ENCODE results near the gene TMED9. TPM values are rescaled to one million over a fixed set of nuclear protein-coding genes. Genes with fewer than 3 reads are reported as not detected.
A peak's percentile ranks its signal among the peaks of the same experiment; 100 is the strongest.
"Not testable (repeated sequence)": the region's sequence is repeated elsewhere in the genome, so short reads cannot be mapped to it uniquely, and the experiment has no call there.

TMED9 gene
- total and polyA plus RNA-seq, 2 donors (not counting 3 experiments of a cell fraction or from before 2014, with no cell fraction given): 291 to 331 TPM

DNA sequence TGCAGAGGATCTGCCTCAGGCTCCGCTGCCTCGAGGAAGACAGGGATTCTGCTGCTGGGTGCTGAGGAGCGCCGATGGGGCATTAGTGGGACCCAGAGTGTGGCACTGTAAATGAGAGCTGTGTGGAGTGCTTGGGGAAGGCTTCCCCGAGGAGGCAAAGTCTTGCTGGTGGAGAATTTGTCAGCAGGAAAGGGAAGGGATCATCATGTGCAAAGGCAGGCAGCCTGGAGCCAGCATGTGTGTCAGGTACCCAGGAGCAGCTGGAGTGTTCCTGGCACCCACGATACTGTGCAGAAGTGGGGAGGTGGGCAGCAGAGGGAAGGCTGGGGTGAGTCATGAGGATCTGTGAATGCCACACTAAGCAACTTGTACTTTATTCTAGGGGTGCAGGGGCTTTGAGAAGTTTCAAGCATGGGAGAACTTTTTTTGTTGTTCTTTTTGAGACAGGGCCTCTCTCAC lies 20.2 kb downstream of the TMED9 start:
- Histone ChIP-seq H3K9ac (replicated peaks; ENCODE audit: extremely low read depth, insufficient read depth, low read length) (no peak overlapping the region), H3K9me3 (replicated peaks; ENCODE audit: control insufficient read depth, insufficient read depth, low read length) (no peaks in the 10 kb centered on the region), H3K4me2 (ENCODE audit: insufficient read depth, low read length) (no peak overlapping the region), H3K9me1 (replicated peaks; ENCODE audit: control insufficient read depth, extremely low read depth, insufficient read depth, low read length) (no peaks in the 10 kb centered on the region), H4K20me1 (replicated peaks; ENCODE audit: control insufficient read depth, extremely low read depth, insufficient read depth, low read length) (no peaks in the 10 kb centered on the region), H3K4me3 (replicated peaks in 1 of 3; ENCODE audit: insufficient read depth in 1 of 3, low read depth in 1 of 3, low read length in 3 of 3) (no peak overlapping the region), H3K4me1 (ENCODE audit: control insufficient read depth, extremely low read depth, insufficient read depth, low read length) (no peaks in the 10 kb centered on the region), H3K36me3 (ENCODE audit: control insufficient read depth in 2 of 2, extremely low read depth in 1 of 2, insufficient read depth in 2 of 2, low read length in 2 of 2) (peaks cover 0 to 6% of the 10 kb centered on the region in 2 experiments), H3K27me3 (ENCODE audit: control insufficient read depth in 2 of 2, insufficient read depth in 2 of 2, low read length in 2 of 2) (no peaks in the 10 kb centered on the region), H2AFZ (ENCODE audit: low read depth, low read length) (no peak overlapping the region), H3K79me2 (ENCODE audit: control insufficient read depth, insufficient read depth, low read length) (no peaks in the 10 kb centered on the region), H3K27ac (ENCODE audit: insufficient read depth, low read depth, low read length) (no peak overlapping the region)
- dilution Hi-C loops (cut with MboI; ENCODE audit: extremely low pct_ligation_motif_present, low sequenced_read_pairs) (no loop called here), intact Hi-C loops (cut with micrococcal nuclease) (no loop called here)
- BruUV-seq (replicated peaks): no TSS peak
- DNase-seq (ENCODE audit: low read depth, low spot score): no peak
- CTCF ChIA-PET: interaction anchor here (1.5 kb wide), 1 partner anchor 51 kb away, joined by 4 read pairs; no protein-coding TSS in a partner anchor
- POLR2A ChIA-PET: no interaction called here
- TF ChIP-seq FOS (IDR thresholded peaks at IDR 0.05; ENCODE audit: borderline replicate concordance, insufficient read depth, low read length) (no peak), POLR2AphosphoS5 (IDR thresholded peaks at IDR 0.05; ENCODE audit: insufficient read depth, low read depth, low read length) (peak; percentile 17)
- FAIRE-seq: no peak

DNA sequence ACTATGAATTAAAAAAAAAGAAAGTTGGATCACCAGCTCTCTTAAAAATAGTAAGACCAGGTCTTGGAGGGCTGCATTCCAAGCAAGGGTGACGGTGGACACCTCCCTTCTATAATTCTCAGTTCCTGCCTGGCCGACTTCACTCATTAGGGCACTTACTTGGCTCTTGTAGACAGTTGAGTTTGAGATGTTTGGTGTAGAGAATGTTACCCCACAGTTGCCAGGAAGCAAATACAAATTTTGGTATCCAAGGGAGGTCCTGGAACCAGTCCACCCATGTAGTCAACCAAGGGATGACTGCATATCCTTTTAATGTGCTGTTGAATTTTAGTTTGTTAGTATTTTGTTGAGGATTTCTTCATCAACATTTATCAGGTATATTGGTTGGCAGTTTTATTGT lies 28.6 kb downstream of the TMED9 start:
- Histone ChIP-seq H3K36me3 (ENCODE audit: control insufficient read depth in 2 of 2, extremely low read depth in 1 of 2, insufficient read depth in 2 of 2, low read length in 2 of 2) (peaks cover 0 to 3% of the 10 kb centered on the region in 2 experiments), H3K9me1 (replicated peaks; ENCODE audit: control insufficient read depth, extremely low read depth, insufficient read depth, low read length) (no peaks in the 10 kb centered on the region), H3K4me2 (ENCODE audit: insufficient read depth, low read length) (no peak overlapping the region), H2AFZ (ENCODE audit: low read depth, low read length) (no peak overlapping the region), H3K27ac (ENCODE audit: insufficient read depth, low read depth, low read length) (no peak overlapping the region), H3K79me2 (ENCODE audit: control insufficient read depth, insufficient read depth, low read length) (no peaks in the 10 kb centered on the region), H4K20me1 (replicated peaks; ENCODE audit: control insufficient read depth, extremely low read depth, insufficient read depth, low read length) (no peaks in the 10 kb centered on the region), H3K4me1 (ENCODE audit: control insufficient read depth, extremely low read depth, insufficient read depth, low read length) (no peaks in the 10 kb centered on the region), H3K4me3 (replicated peaks in 1 of 3; ENCODE audit: insufficient read depth in 1 of 3, low read depth in 1 of 3, low read length in 3 of 3) (no peak overlapping the region), H3K9ac (replicated peaks; ENCODE audit: extremely low read depth, insufficient read depth, low read length) (no peak overlapping the region), H3K27me3 (ENCODE audit: control insufficient read depth in 2 of 2, insufficient read depth in 2 of 2, low read length in 2 of 2) (no peaks in the 10 kb centered on the region), H3K9me3 (replicated peaks; ENCODE audit: control insufficient read depth, insufficient read depth, low read length) (no peaks in the 10 kb centered on the region)
- FAIRE-seq: no peak
- intact Hi-C loops (cut with micrococcal nuclease) (no loop called here), dilution Hi-C loops (cut with MboI; ENCODE audit: extremely low pct_ligation_motif_present, low sequenced_read_pairs) (no loop called here)
- no peak for TF ChIP-seq GATA2 (IDR thresholded peaks at IDR 0.05; ENCODE audit: insufficient read depth, insufficient read length, low read depth, low read length)
- TF ChIP-seq FOS (IDR thresholded peaks at IDR 0.05; ENCODE audit: borderline replicate concordance, insufficient read depth, low read length): no peak
- TF ChIP-seq EZH2 (IDR thresholded peaks at IDR 0.05; ENCODE audit: borderline replicate concordance, low read depth, low read length, severe bottlenecking): no peak
- TF ChIP-seq, protein P1, sequence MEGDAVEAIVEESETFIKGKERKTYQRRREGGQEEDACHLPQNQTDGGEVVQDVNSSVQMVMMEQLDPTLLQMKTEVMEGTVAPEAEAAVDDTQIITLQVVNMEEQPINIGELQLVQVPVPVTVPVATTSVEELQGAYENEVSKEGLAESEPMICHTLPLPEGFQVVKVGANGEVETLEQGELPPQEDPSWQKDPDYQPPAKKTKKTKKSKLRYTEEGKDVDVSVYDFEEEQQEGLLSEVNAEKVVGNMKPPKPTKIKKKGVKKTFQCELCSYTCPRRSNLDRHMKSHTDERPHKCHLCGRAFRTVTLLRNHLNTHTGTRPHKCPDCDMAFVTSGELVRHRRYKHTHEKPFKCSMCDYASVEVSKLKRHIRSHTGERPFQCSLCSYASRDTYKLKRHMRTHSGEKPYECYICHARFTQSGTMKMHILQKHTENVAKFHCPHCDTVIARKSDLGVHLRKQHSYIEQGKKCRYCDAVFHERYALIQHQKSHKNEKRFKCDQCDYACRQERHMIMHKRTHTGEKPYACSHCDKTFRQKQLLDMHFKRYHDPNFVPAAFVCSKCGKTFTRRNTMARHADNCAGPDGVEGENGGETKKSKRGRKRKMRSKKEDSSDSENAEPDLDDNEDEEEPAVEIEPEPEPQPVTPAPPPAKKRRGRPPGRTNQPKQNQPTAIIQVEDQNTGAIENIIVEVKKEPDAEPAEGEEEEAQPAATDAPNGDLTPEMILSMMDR (IDR thresholded peaks at IDR 0.05; ENCODE audit: extremely low read depth in 1 of 2, insufficient read depth in 1 of 2, low read depth in 1 of 2, low read length in 2 of 2): no peak
- TF ChIP-seq, protein P2, sequence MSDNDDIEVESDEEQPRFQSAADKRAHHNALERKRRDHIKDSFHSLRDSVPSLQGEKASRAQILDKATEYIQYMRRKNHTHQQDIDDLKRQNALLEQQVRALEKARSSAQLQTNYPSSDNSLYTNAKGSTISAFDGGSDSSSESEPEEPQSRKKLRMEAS (IDR thresholded peaks at IDR 0.05; ENCODE audit: insufficient read depth, insufficient read length): no peak
- TF ChIP-seq POLR2A (IDR thresholded peaks at IDR 0.05; ENCODE audit: low read depth, low read length): no peak
- no peak for TF ChIP-seq MYC (IDR thresholded peaks at IDR 0.05; ENCODE audit: low read depth, low read length)
- TF ChIP-seq POLR2AphosphoS5 (IDR thresholded peaks at IDR 0.05; ENCODE audit: insufficient read depth, low read depth, low read length): no peak
- TF ChIP-seq JUN (IDR thresholded peaks at IDR 0.05; ENCODE audit: borderline replicate concordance, insufficient read depth, insufficient read length, low read depth): no peak
- CTCF ChIA-PET: no interaction called here
- no peak for DNase-seq (ENCODE audit: low read depth, low spot score)
- POLR2A ChIA-PET: no interaction called here
- no TSS peak for BruUV-seq (replicated peaks)

DNA sequence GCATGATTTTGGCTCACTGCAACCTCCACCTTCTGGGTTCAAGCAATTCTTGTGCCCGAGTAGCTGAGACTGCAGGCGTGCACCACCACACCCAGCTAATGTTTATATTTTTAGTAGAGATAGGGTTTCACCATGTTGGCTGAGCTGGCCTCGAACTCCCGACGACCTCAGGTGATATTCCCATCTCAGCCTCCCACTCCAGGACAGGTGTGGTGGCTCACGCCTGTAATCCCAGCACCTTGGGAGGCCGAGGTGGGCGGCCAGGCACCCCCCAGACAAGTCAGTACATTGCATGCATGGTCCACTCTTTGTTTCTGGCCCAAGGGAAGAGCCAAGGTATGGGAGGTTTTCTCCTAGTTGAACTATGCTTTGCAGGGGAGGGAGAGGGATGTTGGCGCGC lies 32.2 kb downstream of the TMED9 start:
- H3K4me3 ChIP-seq (replicated peaks in 1 of 3; ENCODE audit: insufficient read depth in 1 of 3, low read depth in 1 of 3, low read length in 3 of 3); DNase-seq (ENCODE audit: low read depth, low spot score); H3K9me1 ChIP-seq (replicated peaks; ENCODE audit: control insufficient read depth, extremely low read depth, insufficient read depth, low read length); H3K27ac ChIP-seq (ENCODE audit: insufficient read depth, low read depth, low read length); H3K36me3 ChIP-seq (ENCODE audit: control insufficient read depth in 2 of 2, extremely low read depth in 1 of 2, insufficient read depth in 2 of 2, low read length in 2 of 2); H4K20me1 ChIP-seq (replicated peaks; ENCODE audit: control insufficient read depth, extremely low read depth, insufficient read depth, low read length); H3K27me3 ChIP-seq (ENCODE audit: control insufficient read depth in 2 of 2, insufficient read depth in 2 of 2, low read length in 2 of 2); FAIRE-seq; POLR2A ChIA-PET; H2AFZ ChIP-seq (ENCODE audit: low read depth, low read length); intact Hi-C loops (cut with micrococcal nuclease); H3K4me2 ChIP-seq (ENCODE audit: insufficient read depth, low read length); H3K4me1 ChIP-seq (ENCODE audit: control insufficient read depth, extremely low read depth, insufficient read depth, low read length); BruUV-seq (replicated peaks); H3K9me3 ChIP-seq (replicated peaks; ENCODE audit: control insufficient read depth, insufficient read depth, low read length); dilution Hi-C loops (cut with MboI; ENCODE audit: extremely low pct_ligation_motif_present, low sequenced_read_pairs); H3K79me2 ChIP-seq (ENCODE audit: control insufficient read depth, insufficient read depth, low read length); H3K9ac ChIP-seq (replicated peaks; ENCODE audit: extremely low read depth, insufficient read depth, low read length); CTCF ChIA-PET: not testable (repeated sequence)
